NCI-H345 treated with DMSO at 0.1 percent for 48 hours (cell line): ENCODE measurements around the gene PIF1.
A peak's percentile ranks its signal among the peaks of the same experiment; 100 is the strongest.
"Not testable (repeated sequence)": the region's sequence is repeated elsewhere in the genome, so short reads cannot be mapped to it uniquely, and the experiment has no call there.

Experiments
- DNase-seq: peaks from one replicate; lab custom pipeline; 2025; ENCODE audit not compliant: unreplicated experiment; lab: John Stamatoyannopoulos, UW

Gene PIF1

DNA sequence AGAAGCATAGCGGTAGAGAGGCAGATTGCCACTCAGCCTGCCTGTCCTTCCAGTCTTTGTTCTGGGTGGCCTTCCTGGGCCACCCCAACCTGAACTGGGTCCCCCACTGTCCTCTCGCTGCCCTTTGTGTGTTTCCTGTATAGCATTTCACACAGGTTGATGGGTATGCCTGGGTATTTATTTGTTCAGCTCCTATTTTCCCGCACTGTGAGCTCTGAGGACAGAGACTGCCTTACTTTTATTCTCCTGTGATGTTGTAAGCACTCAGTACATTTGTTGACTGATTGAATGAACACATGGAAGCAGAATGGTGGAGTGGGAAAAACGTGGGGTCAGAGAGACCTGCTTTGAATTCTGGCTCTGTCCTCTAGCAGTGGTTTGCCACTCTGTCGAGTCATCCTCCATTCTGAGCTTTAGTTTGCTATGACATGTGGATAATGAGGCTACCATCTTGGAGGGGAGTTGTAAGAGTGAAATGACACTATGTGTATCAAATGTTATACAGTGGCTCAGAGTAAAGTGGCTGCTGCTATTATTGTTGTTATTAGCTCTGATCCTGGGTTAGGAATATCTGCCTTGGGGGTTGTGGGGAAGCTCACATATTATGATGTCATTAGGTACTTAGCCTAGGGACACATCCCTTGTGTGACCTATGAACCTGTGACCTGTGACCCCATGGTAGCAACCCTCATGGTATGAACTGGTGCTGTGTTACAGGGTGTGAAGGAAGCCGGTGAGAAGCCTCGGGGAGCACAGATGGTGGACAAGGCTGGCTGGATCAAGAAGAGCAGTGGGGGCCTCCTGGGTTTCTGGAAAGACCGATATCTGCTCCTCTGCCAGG lies 22.6 kb upstream of the PIF1 start:
- no peak for DNase-seq

DNA sequence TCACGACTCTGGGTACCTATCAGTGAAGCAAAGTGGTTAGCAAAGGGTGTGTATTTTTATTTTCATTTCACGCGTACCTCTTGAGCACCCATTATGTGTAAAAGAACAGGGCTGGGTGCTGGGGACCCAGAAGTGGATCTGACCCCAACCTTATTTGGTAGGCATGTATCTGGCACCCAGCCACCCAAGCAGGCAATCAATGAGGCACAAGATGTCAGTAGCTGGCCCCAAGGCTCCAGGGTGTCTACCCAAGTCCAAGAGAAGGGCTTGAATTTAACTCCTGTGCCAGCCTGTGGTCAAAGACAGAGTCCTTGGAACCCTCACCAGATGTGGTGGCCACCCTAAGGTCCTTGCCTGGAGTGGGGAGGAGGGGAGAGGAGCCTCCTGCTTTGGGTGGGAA lies 22.0 kb upstream of the PIF1 start:
- DNase-seq = no peak

DNA sequence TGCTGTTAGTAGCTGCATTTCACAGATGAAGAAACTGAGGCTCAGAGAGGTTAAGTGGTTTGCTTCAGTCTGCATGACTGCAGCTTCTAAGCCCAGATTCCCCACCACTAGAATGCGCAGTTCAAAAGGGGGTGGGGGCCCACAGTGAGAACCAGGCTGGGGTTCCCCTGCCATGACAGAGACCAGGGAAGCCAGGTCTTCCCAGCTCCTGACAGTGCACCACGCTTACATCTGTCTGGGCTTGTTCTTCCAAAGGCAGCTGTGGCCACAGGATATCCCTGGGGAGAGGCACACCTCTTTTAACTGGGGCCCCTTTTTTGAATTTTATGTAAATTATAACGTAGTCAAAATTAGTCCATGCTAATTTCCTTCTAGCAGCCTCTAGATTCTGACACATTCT lies 21.6 kb upstream of the PIF1 start:
- no peak for DNase-seq

GRCh38 chr15:64845831-64846595 lies 20.6 kb upstream of the PIF1 start:
- DNase-seq = no peak

- no peak for DNase-seq
Observed at GRCh38 chr15:64845183-64845611, 19.8 kb upstream of the PIF1 start.

- DNase-seq = no peak
Observed at GRCh38 chr15:64844576-64845145, 19.2 kb upstream of the PIF1 start.

GRCh38 chr15:64843991-64844390 lies 18.5 kb upstream of the PIF1 start:
- DNase-seq = no peak

- no peak for DNase-seq
Observed at GRCh38 chr15:64842986-64843561, 17.6 kb upstream of the PIF1 start.

DNA sequence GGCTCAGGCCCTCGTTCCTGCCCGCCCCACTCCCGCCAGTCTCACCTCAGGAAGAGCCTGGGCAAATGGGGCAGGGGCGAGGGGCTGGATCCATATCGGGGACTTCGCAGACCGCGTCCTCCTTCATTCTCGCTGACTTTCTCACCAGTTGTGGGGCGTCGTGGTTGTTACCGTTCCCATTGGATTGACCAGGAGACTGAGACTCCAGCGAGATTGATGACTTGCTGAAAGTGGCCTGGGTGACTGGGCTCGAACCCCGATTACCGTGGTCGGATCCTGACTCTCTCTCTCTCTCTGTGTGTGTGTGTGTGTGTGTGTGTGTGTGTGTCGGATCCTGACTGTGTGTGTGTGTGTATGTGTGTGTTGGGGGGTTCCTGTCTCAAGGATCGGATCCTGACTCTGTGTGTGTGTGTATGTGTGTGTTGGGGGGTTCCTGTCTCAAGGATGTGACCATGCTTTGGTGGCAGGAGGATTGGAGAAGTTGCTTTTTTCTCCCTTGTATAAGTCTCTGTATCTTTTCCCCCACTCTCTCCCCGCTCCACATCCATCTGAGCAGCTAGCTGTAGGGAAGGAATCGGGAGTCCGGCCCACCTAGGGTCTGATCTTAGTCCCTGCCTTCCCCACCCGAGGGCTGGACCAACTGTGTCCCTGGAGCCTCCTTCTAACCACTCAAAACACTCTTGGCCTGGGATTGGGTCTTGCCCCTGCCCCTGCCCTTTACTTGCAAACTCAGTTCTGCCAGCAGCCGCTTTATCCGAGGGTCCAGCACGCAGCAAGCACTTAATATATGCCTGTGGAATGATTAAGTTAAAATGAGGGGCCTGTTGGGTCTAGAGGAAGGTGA lies 16.9 kb upstream of the PIF1 start:
- no peak for DNase-seq

DNA sequence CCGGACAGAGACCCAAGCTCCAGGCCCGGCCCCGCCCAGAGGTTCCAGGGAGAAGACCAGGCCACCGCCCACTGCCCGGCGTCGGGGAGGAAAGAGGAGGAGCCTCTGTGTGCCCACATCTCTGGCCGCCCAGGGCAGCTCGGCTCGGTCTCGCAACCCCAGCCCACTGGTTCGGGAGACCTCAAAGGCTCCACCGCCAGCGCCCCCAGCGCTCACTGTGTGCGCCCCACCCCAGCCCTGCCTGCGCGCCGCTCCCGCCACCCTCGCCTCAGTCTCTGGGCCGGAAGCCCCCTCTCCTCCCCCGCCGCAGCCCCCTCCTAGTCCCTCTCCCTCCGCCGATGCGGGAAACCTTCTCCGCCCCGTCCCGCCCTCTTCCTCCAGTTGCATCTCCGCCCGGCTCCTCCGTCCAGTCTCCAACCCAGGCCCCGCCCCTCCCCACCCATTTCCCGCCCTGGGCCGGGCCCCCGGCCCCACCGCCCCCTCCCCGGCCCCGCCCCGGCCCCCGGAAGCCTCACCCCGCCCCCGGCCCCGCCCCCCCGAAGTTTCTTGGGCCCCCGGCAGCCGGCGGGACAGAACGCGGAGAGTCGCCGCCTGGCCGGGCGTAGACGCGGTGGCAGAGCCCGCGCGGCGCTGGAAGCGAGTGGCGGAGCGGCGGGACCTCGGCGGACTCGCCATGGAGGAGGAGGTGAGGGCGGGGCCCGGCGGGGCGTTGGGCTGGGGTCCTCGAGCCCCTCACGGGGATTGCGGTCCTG lies 16.1 kb upstream of the PIF1 start, which contains the start of gene PLEKHO2:
Gene PLEKHO2 (plus strand): TSS at position 572 of the 752 bp plus-strand sequence. CDS start 102 bp downstream, at position 674.
- peak; percentile 56 for DNase-seq

- no peak for DNase-seq
Observed at GRCh38 chr15:64841060-64841343, 15.6 kb upstream of the PIF1 start.

- DNase-seq = no peak
Observed at GRCh38 chr15:64837502-64837901, 12.1 kb upstream of the PIF1 start.

GRCh38 chr15:64836023-64836536 lies 10.6 kb upstream of the PIF1 start:
- no peak for DNase-seq

GRCh38 chr15:64833690-64834089 lies 8.2 kb upstream of the PIF1 start:
- DNase-seq = no peak

DNA sequence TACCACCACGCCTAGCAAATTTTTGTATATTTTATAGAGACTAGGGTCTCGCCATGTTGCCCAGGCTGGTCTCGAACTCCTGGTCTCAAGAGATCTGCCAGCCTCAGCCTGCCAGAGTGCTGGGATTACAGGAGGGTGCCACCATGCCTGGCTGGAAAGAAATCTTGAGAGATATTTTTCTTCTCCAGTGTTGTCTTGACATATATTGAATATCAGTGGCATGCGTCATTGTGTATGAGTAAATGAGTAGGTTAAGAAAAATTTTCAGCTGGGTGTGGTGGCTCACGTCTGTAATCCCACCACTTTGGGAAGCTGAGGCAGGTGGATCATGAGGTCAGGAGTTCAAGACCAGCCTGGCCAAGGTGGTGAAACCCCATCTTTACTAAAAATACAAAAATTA lies 3.5 kb upstream of the PIF1 start:
- DNase-seq = no peak

DNA sequence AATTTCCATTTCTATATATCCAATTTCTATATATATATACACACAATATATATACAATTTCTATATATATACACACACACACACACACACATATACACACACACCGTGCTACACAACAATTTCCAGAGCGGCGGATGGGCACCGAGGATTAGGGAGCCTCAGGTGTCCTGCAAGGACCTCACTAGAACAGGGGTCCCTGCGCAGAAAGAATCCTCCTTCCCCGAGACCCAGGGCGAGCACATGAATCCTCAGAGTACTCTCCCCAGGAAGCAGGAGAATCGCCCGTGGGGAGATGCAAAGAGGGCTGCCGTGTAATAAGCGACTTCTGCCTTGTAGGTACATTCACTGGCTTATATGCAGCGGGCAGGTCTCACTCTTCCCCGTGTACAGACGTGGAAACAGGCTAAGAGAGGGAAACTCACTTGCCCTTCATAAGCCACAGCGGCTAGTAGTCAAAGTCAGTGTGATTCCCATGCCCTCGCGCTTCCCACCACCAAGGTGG lies 467 bp downstream of the PIF1 start:
- DNase-seq = no peak

DNA sequence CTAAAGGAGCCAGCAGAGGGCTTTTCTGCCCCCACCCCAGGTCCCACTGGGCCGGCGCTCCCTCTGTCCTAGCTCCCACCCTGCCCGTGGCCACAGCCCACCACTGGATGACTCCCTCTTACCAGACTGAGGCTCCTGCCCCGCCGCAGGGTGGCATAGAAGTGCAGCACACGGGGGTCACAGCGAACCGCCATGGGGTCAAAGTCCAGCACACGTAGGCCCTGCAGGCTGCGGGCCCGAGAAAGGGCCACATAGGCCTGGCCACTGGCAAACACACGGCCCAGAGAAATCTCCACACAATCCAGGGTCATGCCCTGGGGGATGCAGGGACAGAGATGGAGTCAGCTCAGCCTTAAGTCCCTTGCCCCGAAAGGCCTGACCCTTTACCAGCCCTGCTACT lies 9.0 kb downstream of the PIF1 start:
- no peak for DNase-seq

DNA sequence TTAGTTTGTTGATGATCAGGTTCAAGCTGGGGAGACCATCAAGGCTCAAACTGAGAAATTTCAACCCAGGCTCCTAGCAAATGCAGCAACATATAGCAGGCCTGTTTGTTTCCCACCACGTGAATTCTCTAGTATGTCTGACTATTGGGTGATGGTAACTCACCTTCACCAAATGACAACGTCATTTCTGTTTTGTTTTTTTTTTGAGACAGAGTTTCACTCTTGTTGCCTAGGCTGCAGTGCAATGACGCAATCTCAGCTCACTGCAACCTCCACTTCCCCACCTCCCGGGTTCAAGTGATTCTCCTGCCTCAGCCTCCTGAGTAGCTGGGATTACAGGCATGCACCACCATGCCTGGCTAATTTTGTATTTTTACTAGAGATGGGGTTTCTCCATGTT lies 10.5 kb downstream of the PIF1 start:
- not testable (repeated sequence) for DNase-seq

DNA sequence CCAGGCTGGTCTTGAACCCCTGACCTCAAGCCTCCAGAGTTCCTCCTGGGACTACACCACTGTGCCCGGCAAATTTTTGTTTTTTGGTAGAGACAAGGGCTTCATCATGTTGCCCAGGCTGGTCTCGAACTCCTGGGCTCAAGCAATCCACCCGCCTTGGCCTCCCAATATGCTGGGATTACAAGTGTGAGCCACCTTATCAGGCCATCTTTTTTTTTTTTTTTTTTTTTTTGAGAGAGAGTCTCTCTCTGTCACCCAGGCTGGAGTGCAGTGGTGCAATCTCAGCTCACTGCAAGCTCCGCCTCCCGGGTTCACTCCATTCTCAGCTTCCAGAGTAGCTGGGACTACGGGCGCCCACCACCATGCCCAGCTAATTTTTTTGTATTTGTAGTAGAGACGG lies 11.2 kb downstream of the PIF1 start:
- not testable (repeated sequence) for DNase-seq

DNA sequence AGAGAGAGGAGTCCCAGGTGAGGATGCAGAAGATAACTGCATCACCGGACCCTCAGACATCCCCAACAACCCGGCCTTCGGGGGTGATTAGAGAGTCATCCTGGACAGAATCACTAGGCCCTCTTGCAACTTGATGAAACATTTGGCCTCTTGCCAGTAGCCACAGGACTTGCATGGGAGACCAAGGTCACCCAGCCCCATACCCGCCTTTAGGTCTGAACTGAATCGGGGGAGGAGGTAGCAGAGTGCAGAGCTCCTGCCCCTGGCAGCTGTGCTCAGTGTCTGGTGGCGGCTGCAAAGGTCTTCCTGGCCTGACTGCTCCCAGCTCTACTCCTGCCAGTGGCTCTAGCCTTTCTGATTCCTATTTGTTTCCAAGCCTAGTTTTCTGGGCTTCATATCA lies 12.4 kb downstream of the PIF1 start:
- DNase-seq = no peak
